Upper lobe of left lung (tissue), 4 donors: Measurements from ENCODE around the gene NTNG2.

Source experiments
- CTCF ChIP-seq, 6 experiments: fragments of 450-650 bp in 4 of 6; fragments of 200-600 bp in 2 of 6; sonication (generic) in 2 of 6; IDR thresholded peaks; one replicate each; pipeline ENCODE4 v1.5.1; 2016 to 2019; ENCODE audit warnings: antibody characterized with exemption in 6 of 6
- EP300 ChIP-seq, 4 donors: sonication (generic); formaldehyde crosslinking; IDR thresholded peaks; one replicate each; pipeline ENCODE4 v1.5.1; 2017; ENCODE audit warnings: antibody characterized with exemption in 4 of 4, control low read depth in 2 of 4
- POLR2A ChIP-seq, 4 donors: fragments of 450-650 bp; IDR thresholded peaks; one replicate each; pipeline ENCODE4 v1.5.1; 2016 to 2017; ENCODE audit warnings: antibody characterized with exemption in 4 of 4, mild to moderate bottlenecking in 2 of 4

- TF ChIP-seq EP300 (IDR thresholded peaks at IDR 0.05) (no peak), CTCF (IDR thresholded peaks at IDR 0.05) (no peak), POLR2A (IDR thresholded peaks at IDR 0.05) (no peak)
Observed at GRCh38 chr9:132238026-132238972, 76.4 kb downstream of the NTNG2 start.
